ENCODE results near the gene NEDD1.

The NEDD1 gene

DNA sequence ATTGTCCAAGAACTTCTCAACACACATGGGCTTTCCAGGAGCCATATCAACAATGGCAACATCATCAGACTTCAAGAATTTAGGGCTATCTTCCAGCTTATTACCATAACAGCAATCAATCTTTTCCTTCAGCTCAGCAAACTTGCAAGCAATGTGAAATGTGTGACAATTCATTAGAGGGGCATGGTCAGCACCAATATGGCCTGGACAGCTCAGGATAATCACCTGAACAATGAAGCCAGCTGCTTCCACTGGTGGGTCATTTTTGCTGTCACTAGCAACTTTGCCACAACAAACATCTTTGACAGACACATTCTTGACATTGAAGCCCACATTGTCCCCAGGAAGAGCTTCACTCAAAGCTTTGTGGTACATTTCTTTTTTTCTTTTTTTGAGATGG, 5.9 kb upstream of the NEDD1 start:
- H3K9ac ChIP-seq (ENCODE audit: low read depth, low read length) = no peak overlapping the region
- H3K4me3 ChIP-seq (ENCODE audit: low read length) = no peak overlapping the region

GRCh38 chr12:96902076-96902475, 5.0 kb upstream of the NEDD1 start:
- Histone ChIP-seq H3K9me3 (ENCODE audit: insufficient read depth, low read depth, low read length) (no peaks in the 10 kb centered on the region), H3K27ac (ENCODE audit: low read depth, low read length) (no peak overlapping the region), H3K4me3 (ENCODE audit: low read length) (no peak overlapping the region), H3K9ac (ENCODE audit: low read depth, low read length) (no peak overlapping the region), H3K4me1 (ENCODE audit: insufficient read depth, low read length) (no peaks in the 10 kb centered on the region), H3K36me3 (ENCODE audit: insufficient read depth, low read length) (no peaks in the 10 kb centered on the region), H3K27me3 (ENCODE audit: insufficient read depth, low read length) (no peaks in the 10 kb centered on the region)
- WGBS = 91% methylated on average over 4 of the region's 4 CpGs

More for the DNA sequence above, 5.9 kb upstream of the NEDD1 start:
- no peaks in the 10 kb centered on the region for H3K36me3 ChIP-seq (ENCODE audit: insufficient read depth, low read length)
- no peaks in the 10 kb centered on the region for H3K27me3 ChIP-seq (ENCODE audit: insufficient read depth, low read length)
- no peaks in the 10 kb centered on the region for H3K9me3 ChIP-seq (ENCODE audit: insufficient read depth, low read depth, low read length)
- no peak overlapping the region for H3K27ac ChIP-seq (ENCODE audit: low read depth, low read length)
- no peaks in the 10 kb centered on the region for H3K4me1 ChIP-seq (ENCODE audit: insufficient read depth, low read length)

DNA sequence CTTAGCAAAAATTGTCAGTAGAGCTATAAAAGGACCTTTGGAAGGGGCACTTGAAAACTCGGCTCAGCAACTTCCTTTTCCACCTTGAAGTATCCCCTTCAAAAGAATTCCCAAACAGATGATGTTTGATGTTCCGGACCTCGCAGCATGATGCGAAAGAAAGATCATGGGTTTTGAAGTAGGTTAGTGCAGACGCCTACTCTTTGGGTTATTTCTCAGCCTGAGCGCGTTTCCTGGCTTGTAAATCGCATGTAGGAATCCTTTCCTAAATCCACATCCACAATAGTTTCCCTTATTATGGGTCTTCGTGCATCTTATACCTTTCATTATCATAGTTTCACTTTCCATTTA, 584 bp upstream of the NEDD1 start:
- Histone ChIP-seq H3K9ac (ENCODE audit: low read depth, low read length) (no peak overlapping the region), H3K27ac (ENCODE audit: low read depth, low read length) (no peak overlapping the region), H3K4me3 (ENCODE audit: low read length) (peak overlapping the region; percentile 71), H3K9me3 (ENCODE audit: insufficient read depth, low read depth, low read length) (no peaks in the 10 kb centered on the region), H3K4me1 (ENCODE audit: insufficient read depth, low read length) (peaks cover 20% of the 10 kb centered on the region), H3K27me3 (ENCODE audit: insufficient read depth, low read length) (no peaks in the 10 kb centered on the region), H3K36me3 (ENCODE audit: insufficient read depth, low read length) (peaks cover 3% of the 10 kb centered on the region; the same call in 1 of the 2 replicates)
- 90% methylated on average over 9 of the region's 9 CpGs for WGBS

- Histone ChIP-seq H3K36me3 (ENCODE audit: insufficient read depth, low read length) (peaks cover 3% of the 10 kb centered on the region; the same call in 1 of the 2 replicates), H3K9me3 (ENCODE audit: insufficient read depth, low read depth, low read length) (no peaks in the 10 kb centered on the region), H3K4me3 (ENCODE audit: low read length) (peak overlapping the region; percentile 71), H3K9ac (ENCODE audit: low read depth, low read length) (peak overlapping the region; percentile 70), H3K4me1 (ENCODE audit: insufficient read depth, low read length) (peaks cover 23% of the 10 kb centered on the region), H3K27me3 (ENCODE audit: insufficient read depth, low read length) (no peaks in the 10 kb centered on the region), H3K27ac (ENCODE audit: low read depth, low read length) (peak overlapping the region; percentile 75)
- WGBS = 19% methylated on average over 23 of the region's 23 CpGs
These were observed 790 bp downstream of the NEDD1 start for GRCh38 chr12:96907671-96908422.

DNA sequence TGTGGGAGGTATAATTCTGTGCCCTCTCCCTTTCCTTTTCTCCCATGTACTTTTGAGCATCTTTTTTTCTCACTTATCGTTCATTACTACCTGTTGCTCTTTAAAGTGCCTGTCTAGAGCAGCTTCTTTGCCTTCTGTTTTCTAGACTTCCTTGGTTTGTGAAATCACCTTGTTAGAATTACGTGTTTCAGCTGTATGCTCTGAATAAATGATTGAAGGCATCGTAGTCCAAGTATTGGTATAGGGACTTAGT, 1.3 kb downstream of the NEDD1 start:
- peaks cover 5% of the 10 kb centered on the region; the same call in 1 of the 2 replicates for H3K36me3 ChIP-seq (ENCODE audit: insufficient read depth, low read length)
- H3K27ac ChIP-seq (ENCODE audit: low read depth, low read length) = no peak overlapping the region
- no peak overlapping the region for H3K9ac ChIP-seq (ENCODE audit: low read depth, low read length)
- H3K4me3 ChIP-seq (ENCODE audit: low read length) = peak overlapping the region; percentile 71
- WGBS = 87% methylated on average over 3 of the region's 3 CpGs
- peaks cover 23% of the 10 kb centered on the region for H3K4me1 ChIP-seq (ENCODE audit: insufficient read depth, low read length)
- no peaks in the 10 kb centered on the region for H3K27me3 ChIP-seq (ENCODE audit: insufficient read depth, low read length)
- no peaks in the 10 kb centered on the region for H3K9me3 ChIP-seq (ENCODE audit: insufficient read depth, low read depth, low read length)

DNA sequence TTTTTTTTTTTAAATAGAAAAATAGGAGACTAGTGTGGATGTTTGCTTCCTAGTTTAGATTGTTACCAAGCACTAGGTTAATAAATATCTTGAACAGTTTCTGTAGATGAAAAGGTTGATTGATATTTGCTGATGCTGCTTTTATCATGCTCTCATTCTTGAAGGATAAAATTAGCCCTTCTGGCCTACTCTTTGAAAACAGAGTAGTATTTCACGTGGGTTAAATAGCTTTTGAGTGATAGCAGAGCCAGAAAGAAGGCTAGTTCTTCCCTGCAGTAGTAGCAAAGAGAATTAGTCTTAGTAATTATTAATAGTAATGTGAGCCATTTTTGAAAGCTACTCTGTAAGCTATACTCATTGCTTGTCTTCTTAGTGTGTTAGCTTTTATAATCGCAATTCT, 5.2 kb downstream of the NEDD1 start:
- Histone ChIP-seq H3K36me3 (ENCODE audit: insufficient read depth, low read length) (peaks cover 5% of the 10 kb centered on the region; the same call in 1 of the 2 replicates), H3K4me1 (ENCODE audit: insufficient read depth, low read length) (peaks cover 23% of the 10 kb centered on the region), H3K9ac (ENCODE audit: low read depth, low read length) (no peak overlapping the region), H3K4me3 (ENCODE audit: low read length) (no peak overlapping the region), H3K9me3 (ENCODE audit: insufficient read depth, low read depth, low read length) (no peaks in the 10 kb centered on the region), H3K27me3 (ENCODE audit: insufficient read depth, low read length) (no peaks in the 10 kb centered on the region), H3K27ac (ENCODE audit: low read depth, low read length) (no peak overlapping the region)
- 85% methylated on average over 2 of the region's 2 CpGs for WGBS

DNA sequence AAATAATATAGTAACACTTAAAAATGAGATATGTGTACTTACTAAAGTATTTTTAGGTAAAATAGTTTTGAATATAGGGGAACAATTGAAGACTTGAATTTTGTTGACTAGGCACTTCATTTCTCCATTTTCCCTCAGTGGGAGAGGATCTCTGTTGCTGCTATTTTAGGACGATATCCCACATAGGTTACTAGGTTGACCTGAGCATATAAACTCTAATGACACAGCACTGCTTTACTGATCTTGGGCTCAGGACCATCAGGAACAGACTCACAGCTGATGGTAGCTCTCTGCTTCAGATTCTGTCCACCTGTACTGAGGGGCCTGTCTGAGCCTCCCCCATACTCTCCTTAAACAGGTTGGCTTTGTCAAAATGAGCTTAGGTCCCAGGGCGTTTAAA, 5.9 kb downstream of the NEDD1 start:
- Histone ChIP-seq H3K9me3 (ENCODE audit: insufficient read depth, low read depth, low read length) (no peaks in the 10 kb centered on the region), H3K9ac (ENCODE audit: low read depth, low read length) (no peak overlapping the region), H3K36me3 (ENCODE audit: insufficient read depth, low read length) (peaks cover 5% of the 10 kb centered on the region; the same call in 1 of the 2 replicates), H3K4me3 (ENCODE audit: low read length) (no peak overlapping the region), H3K4me1 (ENCODE audit: insufficient read depth, low read length) (peaks cover 22% of the 10 kb centered on the region), H3K27me3 (ENCODE audit: insufficient read depth, low read length) (no peaks in the 10 kb centered on the region), H3K27ac (ENCODE audit: low read depth, low read length) (no peak overlapping the region)
- 98% methylated on average over 2 of the region's 2 CpGs for WGBS

DNA sequence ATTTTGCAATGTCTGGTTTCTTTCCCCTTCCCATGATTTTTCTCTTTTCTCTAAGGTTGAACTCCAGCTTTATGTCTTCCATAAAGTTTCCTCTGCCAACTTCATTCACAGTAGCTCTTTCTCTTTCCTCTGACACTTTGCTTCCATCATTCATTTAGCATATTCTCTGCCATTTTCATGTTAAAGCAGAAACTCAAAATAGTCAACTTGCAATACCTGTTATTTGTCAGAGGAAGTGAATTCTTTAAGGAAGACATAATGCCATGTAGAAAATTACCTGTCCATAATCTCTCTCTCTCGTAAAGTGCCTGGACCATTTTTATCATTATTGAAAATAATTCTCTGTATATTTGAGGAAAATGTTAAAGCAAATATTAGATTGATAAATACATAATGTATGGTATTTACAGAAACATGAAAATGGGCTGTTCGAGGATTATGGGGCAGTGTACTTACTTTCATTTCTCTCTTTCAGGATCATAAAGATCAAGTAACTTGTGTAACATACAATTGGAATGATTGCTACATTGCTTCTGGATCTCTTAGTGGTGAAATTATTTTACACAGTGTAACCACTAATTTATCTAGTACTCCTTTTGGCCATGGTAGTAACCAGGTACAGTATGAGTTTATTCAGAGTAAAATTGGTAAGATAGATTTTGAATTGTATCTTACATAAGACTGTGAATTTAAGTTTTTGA, 12.6 kb downstream of the NEDD1 start:
- Histone ChIP-seq H3K27ac (ENCODE audit: low read depth, low read length) (no peak overlapping the region), H3K9me3 (ENCODE audit: insufficient read depth, low read depth, low read length) (no peaks in the 10 kb centered on the region), H3K4me3 (ENCODE audit: low read length) (no peak overlapping the region), H3K9ac (ENCODE audit: low read depth, low read length) (no peak overlapping the region), H3K27me3 (ENCODE audit: insufficient read depth, low read length) (no peaks in the 10 kb centered on the region), H3K36me3 (ENCODE audit: insufficient read depth, low read length) (peaks cover 18% of the 10 kb centered on the region; the same call in 1 of the 2 replicates), H3K4me1 (ENCODE audit: insufficient read depth, low read length) (peaks cover 10% of the 10 kb centered on the region)
- 100% methylated on average over 1 of the region's 2 CpGs for WGBS

DNA sequence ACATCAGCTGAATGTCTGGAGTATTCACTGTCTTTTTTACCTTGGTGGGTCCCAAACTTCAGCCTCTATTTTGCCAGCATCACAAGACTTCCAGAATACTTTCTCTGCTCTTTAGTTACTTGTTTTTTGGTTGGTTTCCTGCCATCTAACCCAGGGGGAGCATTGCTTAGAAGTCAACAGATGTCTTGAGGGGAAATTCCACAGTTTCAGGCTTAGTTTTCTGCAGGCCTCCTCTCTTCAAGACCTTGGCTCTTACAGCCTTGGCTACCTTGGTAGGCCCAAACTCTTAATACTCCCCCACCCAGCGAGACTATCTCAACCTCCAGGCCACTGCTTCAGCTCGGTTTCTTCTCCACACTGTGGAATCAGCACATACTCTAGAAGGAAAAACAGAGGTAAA, 41.7 kb downstream of the NEDD1 start:
- Histone ChIP-seq H3K27ac (ENCODE audit: low read depth, low read length) (no peak overlapping the region), H3K9me3 (ENCODE audit: insufficient read depth, low read depth, low read length) (peaks cover 6% of the 10 kb centered on the region; the same call in 1 of the 2 replicates), H3K4me1 (ENCODE audit: insufficient read depth, low read length) (no peaks in the 10 kb centered on the region), H3K4me3 (ENCODE audit: low read length) (no peak overlapping the region), H3K9ac (ENCODE audit: low read depth, low read length) (no peak overlapping the region), H3K27me3 (ENCODE audit: insufficient read depth, low read length) (no peaks in the 10 kb centered on the region), H3K36me3 (ENCODE audit: insufficient read depth, low read length) (peaks cover 75% of the 10 kb centered on the region)
- 95% methylated on average over 2 of the region's 2 CpGs for WGBS

GRCh38 chr12:96979532-96979931, 72.5 kb downstream of the NEDD1 start:
- no peaks in the 10 kb centered on the region for H3K9me3 ChIP-seq (ENCODE audit: insufficient read depth, low read depth, low read length)
- WGBS = 94% methylated on average over 3 of the region's 3 CpGs
- no peaks in the 10 kb centered on the region for H3K27me3 ChIP-seq (ENCODE audit: insufficient read depth, low read length)
- no peak overlapping the region for H3K27ac ChIP-seq (ENCODE audit: low read depth, low read length)
- no peaks in the 10 kb centered on the region for H3K36me3 ChIP-seq (ENCODE audit: insufficient read depth, low read length)
- peaks cover 3% of the 10 kb centered on the region; the same call in 1 of the 2 replicates for H3K4me1 ChIP-seq (ENCODE audit: insufficient read depth, low read length)
- H3K9ac ChIP-seq (ENCODE audit: low read depth, low read length) = no peak overlapping the region
- no peak overlapping the region for H3K4me3 ChIP-seq (ENCODE audit: low read length)

- H3K4me1 ChIP-seq (ENCODE audit: insufficient read depth, low read length) = peaks cover 3% of the 10 kb centered on the region; the same call in 1 of the 2 replicates
- 70% methylated on average over 6 of the region's 6 CpGs for WGBS
- H3K27ac ChIP-seq (ENCODE audit: low read depth, low read length) = no peak overlapping the region
- peaks cover 5% of the 10 kb centered on the region for H3K27me3 ChIP-seq (ENCODE audit: insufficient read depth, low read length)
- H3K36me3 ChIP-seq (ENCODE audit: insufficient read depth, low read length) = no peaks in the 10 kb centered on the region
- H3K9ac ChIP-seq (ENCODE audit: low read depth, low read length) = no peak overlapping the region
- no peaks in the 10 kb centered on the region for H3K9me3 ChIP-seq (ENCODE audit: insufficient read depth, low read depth, low read length)
- H3K4me3 ChIP-seq (ENCODE audit: low read length) = no peak overlapping the region
These were observed 73.9 kb downstream of the NEDD1 start for GRCh38 chr12:96980991-96981414.

Data from HUES64 (cell line).